Astrocyte of the hippocampus (primary cell): ENCODE data around the gene OR52E4.

ENCODE experiments used
- DNase-seq: peaks from one replicate; pipeline ENCODE4 v3.0.0; 2011; ENCODE audit warnings: low read depth, low spot score

OR52E4 gene

GRCh38 chr11:5880329-5880728 lies at the start of gene OR52E4:
TSS of gene OR52E4 (plus strand) at chr11:5880629. CDS start at chr11:5884293, 3,664 bp downstream.
- DNase-seq = no peak

- no peak for DNase-seq
These were observed 49.1 kb upstream of the OR52E4 start for GRCh38 chr11:5831196-5831829.

- no peak for DNase-seq
These were observed 47.0 kb upstream of the OR52E4 start for GRCh38 chr11:5833446-5833845.

GRCh38 chr11:5837695-5838094 lies 42.7 kb upstream of the OR52E4 start:
- DNase-seq = no peak

GRCh38 chr11:5841797-5842196 lies 38.6 kb upstream of the OR52E4 start, which contains the start of gene OR52E6:
TSS of gene OR52E6 (minus strand) at chr11:5841897. CDS start at chr11:5841897, 0 bp downstream.
- no peak for DNase-seq

GRCh38 chr11:5846701-5847100 lies 33.7 kb upstream of the OR52E4 start:
- DNase-seq = no peak

- DNase-seq = no peak
These were observed 32.7 kb upstream of the OR52E4 start for GRCh38 chr11:5847711-5848110.

GRCh38 chr11:5851002-5851401 lies 29.4 kb upstream of the OR52E4 start:
- DNase-seq = no peak

GRCh38 chr11:5857590-5857989 lies 22.8 kb upstream of the OR52E4 start, which contains the start of gene OR52E8:
TSS of gene OR52E8 (minus strand) at chr11:5857690. CDS start at chr11:5857690, 0 bp downstream.
- DNase-seq = no peak

GRCh38 chr11:5865826-5866225 lies 14.6 kb upstream of the OR52E4 start:
- DNase-seq = no peak

- DNase-seq = no peak
These were observed 1.9 kb upstream of the OR52E4 start for GRCh38 chr11:5878564-5878963.

- no peak for DNase-seq
These were observed 1.3 kb downstream of the OR52E4 start for GRCh38 chr11:5881756-5882155.

- no peak for DNase-seq
These were observed 6.7 kb downstream of the OR52E4 start for GRCh38 chr11:5887172-5887571.

GRCh38 chr11:5887661-5888060 lies 7.2 kb downstream of the OR52E4 start:
- DNase-seq = no peak

GRCh38 chr11:5891216-5891800 lies 10.9 kb downstream of the OR52E4 start:
- DNase-seq = peak; percentile 4

- no peak for DNase-seq
These were observed 12.5 kb downstream of the OR52E4 start, which contains the start of gene OR52E5 for GRCh38 chr11:5892908-5893307. TSS of gene OR52E5 (plus strand) at chr11:5893208. CDS start at chr11:5900777, 7,569 bp downstream.

GRCh38 chr11:5899534-5899933 lies 19.1 kb downstream of the OR52E4 start:
- no peak for DNase-seq

- no peak for DNase-seq
These were observed 30.1 kb downstream of the OR52E4 start for GRCh38 chr11:5910540-5910939.

- DNase-seq = peak; percentile 3
These were observed 42.5 kb downstream of the OR52E4 start for GRCh38 chr11:5922749-5923426.

GRCh38 chr11:5923427-5923776 lies 43.0 kb downstream of the OR52E4 start:
- DNase-seq = no peak

- no peak for DNase-seq
These were observed 43.4 kb downstream of the OR52E4 start for GRCh38 chr11:5923794-5924193.

- DNase-seq = no peak
These were observed 47.8 kb downstream of the OR52E4 start for GRCh38 chr11:5928271-5928670.

GRCh38 chr11:5928811-5929210 lies 48.4 kb downstream of the OR52E4 start:
- no peak for DNase-seq
